ENCODE data around the gene PODNL1. TPM values are rescaled to one million over a fixed set of nuclear protein-coding genes. Genes with fewer than 3 reads are reported as not detected.
"Not testable (repeated sequence)": the region's sequence is repeated elsewhere in the genome, so short reads cannot be mapped to it uniquely, and the experiment has no call there.

Gene PODNL1
- total RNA-seq, 2 experiments from 2014 or later, result 0.35 to 0.48 TPM

DNA sequence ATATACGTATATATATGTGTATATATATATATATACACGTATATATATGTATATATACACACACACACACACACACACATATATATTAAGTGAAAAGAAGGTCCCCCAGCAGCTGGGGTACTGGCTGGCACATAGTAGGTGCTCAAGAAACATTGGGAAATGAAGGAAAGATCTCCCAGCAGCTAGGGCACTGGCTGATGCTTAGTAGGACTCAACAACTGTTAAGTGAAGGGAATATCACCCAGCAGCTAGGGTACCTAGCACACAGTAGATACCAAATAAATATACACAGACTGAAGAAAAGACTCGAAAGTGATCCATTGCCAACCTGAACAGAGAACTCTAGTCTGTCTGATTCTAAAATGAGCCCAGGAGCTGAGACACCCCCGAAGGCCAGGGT lies 12.2 kb downstream of the PODNL1 start:
- POLR2A ChIA-PET, result no interaction called here
- Mint-ChIP-seq H3K27me3 (no peaks in the 10 kb centered on the region), H3K4me3 (no peak overlapping the region), H3K27ac (peak overlapping the region; percentile 45), H3K36me3 (ENCODE audit: low read depth) (peaks cover 42% of the 10 kb centered on the region), H3K4me1 (peaks cover 12% of the 10 kb centered on the region), H3K9me3 (peaks cover 3% of the 10 kb centered on the region)
- DNase-seq, result no peak
- CTCF ChIA-PET, result interaction anchor here (0.5 to 1.6 kb wide), 2 partner anchors 9 to 152 kb away, joined by 3 read pairs; no protein-coding TSS in a partner anchor

DNA sequence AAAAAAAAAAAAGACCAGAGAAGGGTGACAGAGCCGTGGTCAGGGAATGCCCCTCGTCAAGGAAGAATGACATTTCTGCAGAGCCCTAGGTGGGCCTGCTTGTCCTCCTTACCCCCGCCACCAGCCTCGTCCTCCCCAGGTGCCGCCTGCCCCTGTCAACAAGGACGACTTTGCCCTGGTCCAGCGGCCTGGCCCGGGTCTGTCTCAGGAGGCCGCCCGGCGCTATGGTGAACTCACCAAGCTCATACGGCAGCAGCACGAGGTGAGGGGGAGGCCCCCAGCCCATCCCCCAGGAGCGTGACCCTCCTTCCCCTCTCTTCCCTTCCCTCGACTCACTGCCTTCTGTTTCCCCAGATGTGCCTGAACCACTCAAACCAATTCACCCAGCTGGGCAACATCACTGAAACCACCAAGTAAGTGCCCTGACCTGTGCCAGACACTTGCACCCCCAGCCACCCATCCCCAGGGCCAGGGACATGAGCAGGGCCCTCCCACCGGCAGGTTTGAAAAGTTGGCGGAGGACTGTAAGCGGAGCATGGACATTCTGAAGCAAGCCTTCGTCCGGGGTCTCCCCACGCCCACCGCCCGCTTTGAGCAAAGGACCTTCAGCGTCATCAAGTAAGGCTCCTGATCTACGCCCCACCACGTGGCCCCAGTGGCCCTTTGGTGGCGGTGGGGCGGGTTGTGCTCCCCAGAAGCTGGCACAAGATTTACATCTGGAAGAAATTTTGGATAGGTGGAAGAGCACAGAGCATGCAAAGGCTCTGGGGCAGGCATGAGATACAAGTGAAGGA lies 14.8 kb downstream of the PODNL1 start:
- no peaks in the 10 kb centered on the region for H3K27me3 Mint-ChIP-seq
- H3K36me3 Mint-ChIP-seq (ENCODE audit: low read depth), result peaks cover 57% of the 10 kb centered on the region
- peaks cover 12% of the 10 kb centered on the region for H3K4me1 Mint-ChIP-seq
- peaks cover 4% of the 10 kb centered on the region for H3K9me3 Mint-ChIP-seq
- ChIA-PET POLR2A (no interaction called here), CTCF (no interaction called here)
- no peak overlapping the region for H3K27ac Mint-ChIP-seq
- no peak overlapping the region for H3K4me3 Mint-ChIP-seq
- no peak for DNase-seq

DNA sequence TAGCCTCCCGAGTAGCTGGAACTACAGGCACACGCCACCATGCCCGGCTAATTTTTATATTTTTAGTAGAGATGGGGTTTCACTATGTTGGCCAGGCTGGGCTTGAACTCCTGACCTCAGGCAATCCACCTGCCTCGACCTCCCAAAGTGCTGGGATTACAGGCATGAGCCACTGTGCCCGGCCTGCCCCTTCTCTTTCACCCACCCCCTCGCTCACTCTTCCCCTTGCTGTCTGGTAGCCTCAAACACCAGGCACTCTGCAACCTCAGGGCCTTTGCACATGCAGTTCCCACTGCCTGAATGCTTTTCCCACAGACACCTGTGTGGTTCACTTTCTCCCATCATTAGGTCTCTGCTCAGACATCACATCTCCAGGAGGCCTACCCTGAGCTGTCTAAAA lies 16.1 kb downstream of the PODNL1 start:
- DNase-seq, H3K9me3 Mint-ChIP-seq, H3K27ac Mint-ChIP-seq, H3K4me3 Mint-ChIP-seq, H3K27me3 Mint-ChIP-seq, POLR2A ChIA-PET: not testable (repeated sequence)
- Mint-ChIP-seq H3K4me1 (peaks cover 11% of the 10 kb centered on the region), H3K36me3 (ENCODE audit: low read depth) (peaks cover 56% of the 10 kb centered on the region)
- CTCF ChIA-PET, result interaction anchor here (1.7 kb wide), 1 partner anchor 215 kb away, joined by 4 read pairs; the partner anchor contains the start of gene ASF1B

DNA sequence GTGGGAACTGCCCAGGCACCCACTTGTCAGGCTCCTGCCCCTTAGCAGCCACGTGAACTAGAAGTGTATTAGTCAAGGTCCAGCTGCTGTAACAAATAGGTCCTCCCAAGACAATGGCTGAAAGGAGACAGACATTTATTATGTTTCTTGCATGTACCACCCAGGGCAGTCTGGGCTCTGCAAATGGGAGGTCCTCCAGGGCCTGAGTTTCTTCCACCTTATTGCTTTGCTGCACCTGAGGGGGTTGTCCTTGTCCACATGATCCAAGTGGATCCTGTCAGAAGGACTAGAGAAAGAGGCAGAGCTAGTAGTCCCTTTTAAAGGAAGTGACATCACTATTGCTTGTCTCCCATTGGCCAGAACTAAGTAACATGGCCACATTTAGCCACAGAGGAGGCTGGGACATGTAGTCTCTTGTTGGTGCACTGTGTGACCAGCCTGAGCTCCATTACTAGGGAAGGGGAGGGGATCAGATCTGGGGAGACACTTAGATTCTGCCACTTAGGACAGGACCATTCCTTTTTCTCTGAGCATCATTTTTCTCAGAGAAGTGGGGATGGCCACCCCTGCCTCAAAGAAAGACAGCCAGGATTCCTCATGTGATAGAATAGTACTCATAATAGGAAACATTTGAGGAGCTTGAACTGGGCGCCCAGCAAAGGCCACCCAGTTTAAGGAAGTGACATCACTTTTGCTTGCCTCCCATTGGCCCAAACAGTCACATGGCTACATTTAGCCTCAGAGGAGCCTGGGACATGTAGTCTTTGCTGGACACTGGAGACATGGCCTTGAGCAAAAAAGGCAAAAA lies 17.1 kb downstream of the PODNL1 start:
- no peaks in the 10 kb centered on the region for H3K27me3 Mint-ChIP-seq
- peaks cover 4% of the 10 kb centered on the region for H3K9me3 Mint-ChIP-seq
- H3K27ac Mint-ChIP-seq, result no peak overlapping the region
- H3K4me1 Mint-ChIP-seq, result peaks cover 3% of the 10 kb centered on the region
- peaks cover 49% of the 10 kb centered on the region for H3K36me3 Mint-ChIP-seq (ENCODE audit: low read depth)
- peak; percentile 46 for DNase-seq
- no peak overlapping the region for H3K4me3 Mint-ChIP-seq
- ChIA-PET POLR2A (interaction anchor here (0.7 to 1.3 kb wide), 3 partner anchors 10 to 110 kb away, joined by 3 to 5 read pairs (median 3); partner anchors contain the start of gene IL27RA), CTCF (interaction anchor here (0.6 to 1.7 kb wide), 3 partner anchors 10 to 216 kb away, joined by 3 to 4 read pairs (median 4); partner anchors contain the start of gene ASF1B)

DNA sequence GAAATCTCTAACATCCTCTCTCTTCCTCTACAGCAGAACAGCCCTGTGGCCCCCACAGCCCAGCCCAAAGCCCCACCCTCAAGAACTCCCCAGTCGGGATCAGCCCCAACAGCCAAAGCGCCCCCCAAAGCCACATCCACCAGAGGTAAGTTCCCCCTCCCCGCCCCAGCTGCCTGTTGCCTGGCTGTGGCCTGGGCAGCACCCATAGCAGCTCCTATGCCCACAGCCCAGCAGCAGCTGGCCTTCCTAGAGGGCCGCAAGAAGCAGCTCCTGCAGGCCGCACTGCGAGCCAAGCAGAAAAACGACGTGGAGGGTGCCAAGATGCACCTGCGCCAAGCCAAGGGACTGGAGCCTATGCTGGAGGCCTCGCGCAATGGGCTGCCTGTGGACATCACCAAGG lies 17.7 kb downstream of the PODNL1 start:
- no peak for DNase-seq
- ChIA-PET CTCF (interaction anchor here (1.4 to 1.7 kb wide), 2 partner anchors 18 to 216 kb away, joined by 4 read pairs; partner anchors contain the start of gene ASF1B), POLR2A (interaction anchor here (0.7 to 1.3 kb wide), 3 partner anchors 9 to 111 kb away, joined by 3 to 5 read pairs (median 3); partner anchors contain the start of gene IL27RA)
- Mint-ChIP-seq H3K36me3 (ENCODE audit: low read depth) (peaks cover 47% of the 10 kb centered on the region), H3K4me3 (no peak overlapping the region), H3K27ac (no peak overlapping the region), H3K9me3 (peaks cover 4% of the 10 kb centered on the region), H3K4me1 (no peaks in the 10 kb centered on the region), H3K27me3 (no peaks in the 10 kb centered on the region)

DNA sequence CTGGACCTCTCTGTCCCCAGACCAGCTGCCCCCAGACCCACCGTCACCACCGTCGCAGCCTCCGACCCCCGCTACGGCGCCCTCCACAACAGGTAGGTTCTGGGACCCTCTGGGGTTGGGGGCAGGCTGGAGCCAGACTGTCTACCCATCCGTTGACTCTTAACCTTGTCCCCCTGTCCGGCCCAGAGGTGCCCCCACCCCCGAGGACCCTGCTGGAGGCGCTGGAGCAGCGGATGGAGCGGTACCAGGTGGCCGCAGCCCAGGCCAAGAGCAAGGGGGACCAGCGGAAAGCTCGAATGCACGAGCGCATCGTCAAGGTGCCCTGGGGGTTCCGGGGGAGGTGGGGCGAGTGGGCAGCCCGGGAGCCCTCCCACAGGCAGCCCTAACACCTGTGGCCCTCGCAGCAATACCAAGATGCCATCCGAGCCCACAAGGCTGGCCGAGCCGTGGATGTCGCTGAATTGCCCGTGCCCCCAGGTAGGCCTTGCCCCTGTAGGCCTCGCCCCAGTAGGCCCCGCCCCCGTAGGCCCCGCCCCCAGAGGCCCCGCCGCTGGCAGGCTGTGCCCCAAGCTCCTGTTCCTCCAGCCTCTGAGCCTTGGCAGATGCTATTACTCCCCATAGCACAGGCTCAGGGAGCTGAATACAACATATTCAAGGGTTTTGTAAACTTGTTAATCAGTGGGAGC lies 19.3 kb downstream of the PODNL1 start:
- DNase-seq, result no peak
- Mint-ChIP-seq H3K27ac (no peak overlapping the region), H3K27me3 (no peaks in the 10 kb centered on the region), H3K4me1 (no peaks in the 10 kb centered on the region), H3K9me3 (peaks cover 4% of the 10 kb centered on the region), H3K36me3 (ENCODE audit: low read depth) (peaks cover 43% of the 10 kb centered on the region), H3K4me3 (no peak overlapping the region)
- CTCF ChIA-PET, result interaction anchor here (0.6 kb wide), 1 partner anchor 204 kb away, joined by 4 read pairs; no protein-coding TSS in a partner anchor
- POLR2A ChIA-PET, result interaction anchor here (0.7 kb wide), 1 partner anchor 12 kb away, joined by 3 read pairs; no protein-coding TSS in a partner anchor

DNA sequence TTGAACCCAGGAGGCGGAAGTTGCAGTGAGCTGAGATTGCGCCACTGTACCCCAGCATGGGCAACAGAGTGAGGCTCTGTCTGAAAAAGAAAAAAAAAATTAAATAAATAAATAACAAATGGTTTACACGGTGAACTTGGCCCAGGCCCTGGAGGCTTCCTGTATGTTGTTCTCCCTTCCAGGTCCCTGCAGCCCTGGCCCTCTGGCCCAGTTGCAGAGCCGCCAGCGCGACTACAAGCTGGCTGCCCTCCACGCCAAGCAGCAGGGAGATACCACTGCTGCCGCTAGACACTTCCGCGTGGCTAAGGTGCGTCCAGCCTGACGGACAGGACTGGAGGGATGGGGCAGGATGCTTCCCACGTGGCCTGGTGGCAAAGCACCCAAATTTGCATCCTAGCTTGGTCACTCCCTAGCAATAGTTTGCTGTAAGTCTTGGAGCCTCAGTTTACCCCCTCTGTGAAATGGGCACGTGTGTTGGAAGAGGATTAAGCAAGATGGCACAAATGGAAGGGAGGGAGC lies 20.3 kb downstream of the PODNL1 start:
- H3K4me3 Mint-ChIP-seq, result no peak overlapping the region
- H3K4me1 Mint-ChIP-seq, result no peaks in the 10 kb centered on the region
- H3K27me3 Mint-ChIP-seq, result no peaks in the 10 kb centered on the region
- peaks cover 43% of the 10 kb centered on the region for H3K36me3 Mint-ChIP-seq (ENCODE audit: low read depth)
- H3K9me3 Mint-ChIP-seq, result peaks cover 4% of the 10 kb centered on the region
- DNase-seq, result no peak
- H3K27ac Mint-ChIP-seq, result no peak overlapping the region
- POLR2A ChIA-PET, result interaction anchor here (0.7 to 1.6 kb wide), 2 partner anchors 11 to 114 kb away, joined by 3 to 4 read pairs; partner anchors contain the start of gene IL27RA
- CTCF ChIA-PET, result no interaction called here

DNA sequence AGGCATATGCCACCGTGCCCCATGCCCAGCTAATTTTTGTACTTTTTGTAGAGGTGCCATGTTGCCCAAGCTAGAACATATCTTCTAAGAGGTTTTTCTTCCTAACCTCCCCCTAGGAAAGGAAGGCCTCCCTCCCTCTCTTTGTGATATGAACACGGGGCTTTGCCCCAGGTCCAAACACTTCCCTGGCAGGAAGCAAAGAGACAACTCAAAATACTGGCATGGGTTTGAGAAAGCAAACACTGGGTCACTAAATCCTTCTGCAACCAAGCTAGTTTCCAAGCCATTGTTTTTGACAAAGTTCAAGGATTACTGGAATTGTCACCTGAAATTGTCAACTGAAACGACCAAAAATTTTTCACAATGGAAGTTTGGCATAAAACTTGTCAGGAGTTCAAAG lies 23.4 kb downstream of the PODNL1 start:
- DNase-seq, result no peak
- H3K36me3 Mint-ChIP-seq (ENCODE audit: low read depth), result peaks cover 32% of the 10 kb centered on the region
- POLR2A ChIA-PET, result no interaction called here
- CTCF ChIA-PET, result no interaction called here
- H3K9me3 Mint-ChIP-seq, result no peaks in the 10 kb centered on the region
- no peak overlapping the region for H3K4me3 Mint-ChIP-seq
- peaks cover under 1% of the 10 kb centered on the region for H3K4me1 Mint-ChIP-seq
- no peaks in the 10 kb centered on the region for H3K27me3 Mint-ChIP-seq
- H3K27ac Mint-ChIP-seq, result no peak overlapping the region

DNA sequence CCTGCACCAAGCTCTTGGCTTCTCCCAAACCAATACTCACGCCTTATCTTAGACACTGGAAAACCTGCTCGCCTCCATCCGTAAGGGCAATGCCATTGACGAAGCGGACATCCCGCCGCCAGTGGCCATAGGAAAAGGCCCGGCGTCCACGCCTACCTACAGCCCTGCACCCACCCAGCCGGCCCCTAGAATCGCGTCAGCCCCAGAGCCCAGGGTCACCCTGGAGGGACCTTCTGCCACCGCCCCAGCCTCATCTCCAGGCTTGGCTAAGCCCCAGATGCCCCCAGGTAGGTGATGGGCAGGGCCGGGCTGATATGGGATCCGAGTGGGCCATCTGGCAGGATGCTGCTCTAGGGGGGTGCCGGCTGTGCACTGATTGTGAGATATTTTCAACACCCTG lies 24.9 kb downstream of the PODNL1 start:
- ChIA-PET CTCF (no interaction called here), POLR2A (no interaction called here)
- Mint-ChIP-seq H3K4me1 (peaks cover 2% of the 10 kb centered on the region), H3K4me3 (no peak overlapping the region), H3K36me3 (ENCODE audit: low read depth) (peaks cover 29% of the 10 kb centered on the region), H3K27me3 (no peaks in the 10 kb centered on the region), H3K27ac (no peak overlapping the region), H3K9me3 (no peaks in the 10 kb centered on the region)
- DNase-seq, result no peak

DNA sequence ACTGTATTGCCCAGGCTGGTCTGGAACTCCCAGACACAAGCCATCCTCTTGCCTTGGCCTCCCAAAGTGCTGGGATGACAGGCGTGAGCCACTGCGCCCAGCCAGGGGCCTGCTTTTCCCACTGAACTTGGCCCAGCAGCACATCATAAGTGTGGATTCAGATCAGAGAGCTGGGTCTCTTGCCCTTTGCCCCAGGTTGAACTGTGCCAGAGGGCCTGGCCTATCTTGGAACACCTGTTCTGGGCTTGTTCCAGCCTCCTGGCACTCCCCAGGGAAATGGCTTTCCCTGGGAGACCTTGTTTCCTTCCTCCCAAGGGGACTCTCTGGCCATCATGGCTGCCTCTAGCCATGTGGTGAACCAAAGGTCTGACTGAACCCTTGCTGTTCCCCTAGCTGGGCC lies 28.8 kb downstream of the PODNL1 start:
- Mint-ChIP-seq H3K27me3 (no peaks in the 10 kb centered on the region), H3K4me1 (peaks cover 22% of the 10 kb centered on the region), H3K4me3 (no peak overlapping the region), H3K36me3 (ENCODE audit: low read depth) (peaks cover 26% of the 10 kb centered on the region), H3K9me3 (peaks cover 3% of the 10 kb centered on the region), H3K27ac (no peak overlapping the region)
- ChIA-PET CTCF (interaction anchor here (0.7 kb wide), 1 partner anchor 863 kb away, joined by 4 read pairs; no protein-coding TSS in a partner anchor), POLR2A (no interaction called here)
- DNase-seq, result no peak

DNA sequence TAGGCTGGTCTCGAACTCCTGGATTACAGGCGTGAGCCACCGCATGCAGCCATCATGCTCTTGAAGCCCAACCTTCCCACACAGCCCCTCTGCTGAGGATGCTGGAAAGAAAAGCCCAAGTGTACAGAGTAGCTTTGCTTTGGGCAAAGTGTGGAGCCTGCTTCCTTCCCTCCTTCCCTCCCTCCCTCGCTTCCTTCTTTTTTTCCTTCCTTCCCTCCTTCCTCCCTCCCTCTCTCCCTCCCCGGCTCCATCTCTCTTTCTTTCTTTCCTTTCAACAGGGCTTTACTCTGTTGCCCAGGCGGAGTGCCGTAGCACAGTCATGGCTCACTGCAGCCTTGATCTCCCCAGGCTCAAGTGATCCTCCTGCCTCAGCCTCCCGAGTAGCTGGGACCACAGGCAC lies 29.5 kb downstream of the PODNL1 start:
- H3K4me1 Mint-ChIP-seq, result peaks cover 22% of the 10 kb centered on the region
- CTCF ChIA-PET, result interaction anchor here (0.7 kb wide), 1 partner anchor 862 kb away, joined by 4 read pairs; no protein-coding TSS in a partner anchor
- peaks cover 3% of the 10 kb centered on the region for H3K9me3 Mint-ChIP-seq
- POLR2A ChIA-PET, result no interaction called here
- H3K27me3 Mint-ChIP-seq, result no peaks in the 10 kb centered on the region
- DNase-seq, result no peak
- peaks cover 26% of the 10 kb centered on the region for H3K36me3 Mint-ChIP-seq (ENCODE audit: low read depth)
- H3K4me3 Mint-ChIP-seq, result no peak overlapping the region
- H3K27ac Mint-ChIP-seq, result no peak overlapping the region

DNA sequence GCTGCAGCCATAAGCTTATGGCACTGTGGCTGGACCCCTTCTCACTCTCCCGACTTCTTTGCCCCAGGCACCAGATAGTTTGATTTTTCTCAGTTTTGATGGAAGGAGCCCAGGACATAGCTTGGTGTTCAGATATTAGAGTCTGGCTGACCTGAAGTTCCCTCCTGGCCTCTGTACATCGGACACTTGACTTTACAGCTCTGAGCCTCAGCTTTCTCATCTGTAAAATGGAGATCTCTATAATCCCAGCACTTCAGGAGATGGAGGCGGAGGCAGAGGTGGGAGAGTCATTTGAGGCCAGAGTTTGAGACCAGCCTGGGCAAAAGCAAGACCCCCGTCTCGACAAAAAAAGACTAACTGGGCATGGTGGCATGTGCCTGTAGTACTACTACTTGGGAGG lies 31.3 kb downstream of the PODNL1 start:
- Mint-ChIP-seq H3K27me3 (no peaks in the 10 kb centered on the region), H3K27ac (no peak overlapping the region), H3K4me1 (peaks cover 29% of the 10 kb centered on the region)

More for the DNA sequence above, 31.3 kb downstream of the PODNL1 start:
- Mint-ChIP-seq H3K9me3 (peaks cover 3% of the 10 kb centered on the region), H3K36me3 (ENCODE audit: low read depth) (peaks cover 15% of the 10 kb centered on the region), H3K4me3 (peak overlapping the region; percentile 80)
- ChIA-PET CTCF (interaction anchor here (0.6 to 1.0 kb wide), 4 partner anchors 24 to 225 kb away, joined by 3 to 4 read pairs (median 4); no protein-coding TSS in a partner anchor), POLR2A (interaction anchor here (0.7 to 2.7 kb wide), 7 partner anchors 11 to 230 kb away, joined by 3 to 12 read pairs (median 3); partner anchors contain the start of genes IL27RA and RFX1)
- DNase-seq, result no peak
